Activated CD8-positive, alpha-beta memory T cell treated with anti-CD3 and anti-CD28 coated beads, Interleukin-2, amount 10 ng/mL, durations not matched to agents 7 days and 5 days (primary cell): ENCODE results near the gene SFXN1. TPM values are rescaled to one million over a fixed set of nuclear protein-coding genes. Genes with fewer than 3 reads are reported as not detected.
"Not testable (repeated sequence)": the region's sequence is repeated elsewhere in the genome, so short reads cannot be mapped to it uniquely, and the experiment has no call there.

Source experiments
- ATAC-seq: fragments of 150-1000 bp; cut with Tn5 transposase; one replicate; pipeline ENCODE4 v1.10.0; 2021; ENCODE audit warnings: moderate library complexity
- CTCF ChIA-PET: fragments of 350-600 bp; sonication (Branson Sonifier 250); formaldehyde crosslinking; loops from one replicate; lab custom pipeline; 2021; ENCODE audit warnings: antibody characterized with exemption; lab: Charles Lee
- DNase-seq: peaks from one replicate; pipeline ENCODE4 v3.0.0-alpha.2; 2020
- H3K27ac Mint-ChIP-seq: one replicate; pipeline ENCODE4 v1.8.0; 2021; ENCODE audit warnings: mild to moderate bottlenecking, mixed read lengths
- H3K27me3 Mint-ChIP-seq: one replicate; pipeline ENCODE4 v1.8.0; 2021; ENCODE audit warnings: mixed read lengths
- H3K36me3 Mint-ChIP-seq: one replicate; pipeline ENCODE4 v1.8.0; 2021; ENCODE audit warnings: mild to moderate bottlenecking, mixed read lengths
- H3K4me1 Mint-ChIP-seq: one replicate; pipeline ENCODE4 v1.8.0; 2021; ENCODE audit warnings: mixed read lengths
- H3K4me3 Mint-ChIP-seq: one replicate; pipeline ENCODE4 v1.8.0; 2021; ENCODE audit warnings: mild to moderate bottlenecking, moderate library complexity, mixed read lengths
- H3K9me3 Mint-ChIP-seq: one replicate; pipeline ENCODE4 v1.8.0; 2022; ENCODE audit warnings: low read depth, mixed read lengths
- total RNA-seq, 2 experiments: library from RNA; stranded (reverse); gene quantifications; one replicate each; pipeline ENCODE4 v1.2.3, GENCODE V29; 2021

The SFXN1 gene, protein sequence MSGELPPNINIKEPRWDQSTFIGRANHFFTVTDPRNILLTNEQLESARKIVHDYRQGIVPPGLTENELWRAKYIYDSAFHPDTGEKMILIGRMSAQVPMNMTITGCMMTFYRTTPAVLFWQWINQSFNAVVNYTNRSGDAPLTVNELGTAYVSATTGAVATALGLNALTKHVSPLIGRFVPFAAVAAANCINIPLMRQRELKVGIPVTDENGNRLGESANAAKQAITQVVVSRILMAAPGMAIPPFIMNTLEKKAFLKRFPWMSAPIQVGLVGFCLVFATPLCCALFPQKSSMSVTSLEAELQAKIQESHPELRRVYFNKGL
- total RNA-seq, result 100 to 1,000 TPM; 174 to 230 TPM

DNA sequence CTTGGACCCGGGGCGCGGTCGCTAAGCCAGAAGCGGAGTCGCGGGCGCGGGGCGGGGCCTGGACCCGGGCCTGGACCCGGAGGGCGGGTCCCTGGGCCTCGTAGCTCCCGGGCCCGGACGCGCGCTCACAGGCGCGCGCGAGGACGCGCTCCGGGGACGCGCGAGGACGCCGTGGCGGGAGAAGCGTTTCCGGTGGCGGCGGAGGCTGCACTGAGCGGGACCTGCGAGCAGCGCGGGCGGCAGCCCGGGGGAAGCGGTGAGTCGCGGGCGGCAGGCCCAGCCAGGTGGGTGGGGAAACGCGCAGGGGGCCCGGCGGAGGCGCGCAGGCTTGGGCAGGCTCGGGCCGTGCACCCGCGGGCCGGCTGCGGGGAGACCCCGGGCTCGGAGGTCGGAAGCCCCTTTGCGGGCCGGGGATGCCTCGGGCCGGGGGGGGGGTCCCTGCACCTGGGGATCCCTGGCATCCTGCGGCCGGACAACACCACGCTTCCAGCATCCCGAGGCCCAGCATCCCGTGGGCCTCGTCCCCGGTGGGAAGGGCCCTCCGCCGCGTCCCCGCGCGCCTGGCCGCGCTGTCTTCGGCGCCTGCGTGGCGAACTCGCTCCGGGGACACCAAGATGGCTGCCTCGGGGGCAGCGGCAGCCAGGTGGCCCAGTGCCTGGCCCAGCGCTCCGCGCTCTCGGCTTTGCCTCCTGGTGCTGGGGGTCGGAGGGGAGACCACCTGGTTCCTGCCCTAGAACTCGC, at the start of gene SFXN1:
TSS of gene SFXN1 (plus strand) at position 177 of the 741 bp plus-strand sequence. CDS start 13,544 bp downstream, outside the sequence.
- Mint-ChIP-seq H3K36me3 (peaks cover 39% of the 10 kb centered on the region), H3K9me3 (no peaks in the 10 kb centered on the region), H3K27me3 (peaks cover 30% of the 10 kb centered on the region), H3K4me1 (peaks cover 42% of the 10 kb centered on the region), H3K27ac (peak within 1 kb of the TSS; percentile 92), H3K4me3 (peak within 1 kb of the TSS; percentile 95)
- DNase-seq (peak; percentile 86), ATAC-seq (peak; percentile 86)
- CTCF ChIA-PET, result interaction anchor here (0.6 to 6.3 kb wide), 6 partner anchors 11 to 218 kb away, joined by 3 to 35 read pairs (median 4); no protein-coding TSS in a partner anchor

DNA sequence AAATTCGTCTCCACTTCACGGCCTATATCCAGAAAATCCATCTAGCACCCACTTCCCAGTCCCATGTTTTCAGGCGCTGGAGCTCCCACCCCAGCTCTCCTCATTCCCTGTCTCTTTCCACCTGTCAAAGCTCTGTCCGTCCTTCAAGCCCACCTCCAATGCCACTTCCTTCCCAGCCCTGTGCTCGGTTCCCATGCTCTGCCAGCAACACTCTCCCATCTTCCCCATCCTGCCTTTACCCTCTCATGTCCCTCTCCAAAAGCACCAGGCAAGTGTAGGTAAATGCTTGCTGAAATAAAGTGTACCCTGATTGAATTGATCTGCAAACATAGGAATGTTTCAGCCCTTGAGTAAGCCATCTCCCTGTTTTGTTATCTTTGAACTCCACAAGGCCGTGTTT, 43.6 kb upstream of the SFXN1 start:
- H3K9me3 Mint-ChIP-seq, result no peaks in the 10 kb centered on the region
- DNase-seq (no peak), ATAC-seq (no peak)
- H3K36me3 Mint-ChIP-seq, result no peaks in the 10 kb centered on the region
- no peak overlapping the region for H3K4me3 Mint-ChIP-seq
- peaks cover 44% of the 10 kb centered on the region for H3K27me3 Mint-ChIP-seq
- H3K4me1 Mint-ChIP-seq, result no peaks in the 10 kb centered on the region
- no peak overlapping the region for H3K27ac Mint-ChIP-seq
- CTCF ChIA-PET, result interaction anchor here (0.7 kb wide), 1 partner anchor 9 kb away, joined by 3 read pairs; the partner anchor contains the start of gene DRD1

DNA sequence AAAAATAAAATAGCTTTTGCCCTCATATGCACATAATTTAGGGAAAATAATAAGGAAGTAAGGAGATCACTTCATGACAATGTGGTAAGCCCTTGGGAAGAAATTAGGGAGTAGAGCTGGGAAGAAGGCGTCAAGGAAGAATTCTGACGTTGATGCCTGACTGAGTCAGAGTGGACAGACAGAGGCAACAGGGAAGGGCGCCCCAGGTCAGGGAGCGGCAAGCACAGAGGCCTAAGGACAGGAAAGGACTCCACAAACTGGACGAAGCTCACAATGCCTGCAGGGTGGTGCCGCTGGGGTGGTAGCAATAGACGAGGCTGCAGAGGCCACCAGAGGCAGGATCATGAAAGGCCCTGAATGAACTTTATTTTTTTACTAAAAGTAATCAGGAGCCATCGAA, 42.0 kb upstream of the SFXN1 start:
- ATAC-seq, result no peak
- Mint-ChIP-seq H3K4me1 (no peaks in the 10 kb centered on the region), H3K36me3 (no peaks in the 10 kb centered on the region), H3K27me3 (peaks cover 52% of the 10 kb centered on the region), H3K9me3 (no peaks in the 10 kb centered on the region), H3K27ac (no peak overlapping the region), H3K4me3 (no peak overlapping the region)
- CTCF ChIA-PET, result no interaction called here
- DNase-seq, result no peak

DNA sequence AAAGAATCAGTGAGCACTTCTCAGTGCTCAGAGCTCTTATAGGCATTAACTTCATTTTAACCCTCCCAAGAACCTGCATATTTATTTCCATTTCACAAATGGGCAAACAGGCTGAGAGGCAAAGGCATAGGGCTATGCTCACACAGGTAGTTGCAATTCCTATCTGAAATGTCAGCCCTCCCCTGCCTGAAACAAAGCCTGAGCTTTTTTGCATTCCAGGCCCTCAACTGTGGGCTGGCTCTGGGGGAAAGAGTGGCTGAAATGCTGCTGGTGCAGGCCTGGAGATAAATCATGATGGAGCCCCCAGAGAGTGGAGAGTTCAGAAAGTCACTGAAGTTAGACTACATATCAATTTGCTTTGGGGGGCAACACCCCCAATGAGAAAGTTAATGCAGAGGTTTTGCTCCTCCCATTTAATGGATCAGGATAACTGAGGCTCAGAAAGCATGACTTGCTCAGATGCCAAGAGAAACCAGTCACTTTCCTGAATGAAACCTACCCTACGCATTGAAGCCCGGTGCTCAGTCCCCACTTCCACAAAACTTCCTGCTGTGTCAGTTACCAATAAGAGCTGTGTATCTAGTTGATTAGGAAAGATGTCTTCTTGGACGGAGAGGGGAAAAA, 40.0 kb upstream of the SFXN1 start:
- H3K4me3 Mint-ChIP-seq, result no peak overlapping the region
- H3K4me1 Mint-ChIP-seq, result no peaks in the 10 kb centered on the region
- CTCF ChIA-PET, result no interaction called here
- no peaks in the 10 kb centered on the region for H3K9me3 Mint-ChIP-seq
- H3K36me3 Mint-ChIP-seq, result no peaks in the 10 kb centered on the region
- no peak for DNase-seq
- ATAC-seq, result no peak
- no peak overlapping the region for H3K27ac Mint-ChIP-seq
- H3K27me3 Mint-ChIP-seq, result peaks cover 71% of the 10 kb centered on the region

DNA sequence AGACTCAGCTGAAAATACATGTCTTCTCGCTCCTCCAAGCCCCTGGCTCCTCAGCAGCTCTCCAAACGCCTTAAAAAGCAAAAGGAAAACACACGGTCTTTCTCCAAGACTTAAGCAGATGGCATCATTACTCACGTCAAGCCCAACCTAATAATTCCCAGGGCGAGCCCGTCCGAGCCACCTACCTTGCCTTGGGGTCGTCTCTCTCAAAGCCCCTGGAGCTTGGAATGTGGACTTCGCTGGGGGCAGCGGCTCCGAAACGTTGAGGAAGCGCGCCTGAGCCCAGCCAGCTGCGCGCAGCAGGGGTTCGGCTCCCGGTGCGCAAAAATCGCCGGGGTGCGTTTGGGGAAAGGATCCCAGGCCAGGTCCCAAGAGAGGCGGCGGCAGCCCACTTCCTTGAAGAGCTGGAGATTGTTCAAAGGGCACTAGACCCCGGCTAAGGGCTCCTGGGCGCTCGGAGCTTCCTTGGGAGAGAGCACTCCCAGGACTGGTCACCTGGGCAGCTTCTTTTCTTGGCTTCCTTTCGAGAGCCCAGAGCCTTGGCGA, 34.8 kb upstream of the SFXN1 start:
- peaks cover 1% of the 10 kb centered on the region for H3K4me1 Mint-ChIP-seq
- no peak for DNase-seq
- H3K9me3 Mint-ChIP-seq, result no peaks in the 10 kb centered on the region
- H3K27me3 Mint-ChIP-seq, result peaks cover 83% of the 10 kb centered on the region
- no peak for ATAC-seq
- CTCF ChIA-PET, result interaction anchor here (0.9 to 1.7 kb wide), 3 partner anchors 8 to 493 kb away, joined by 3 to 5 read pairs (median 4); no protein-coding TSS in a partner anchor
- H3K4me3 Mint-ChIP-seq, result no peak overlapping the region
- H3K27ac Mint-ChIP-seq, result no peak overlapping the region
- H3K36me3 Mint-ChIP-seq, result no peaks in the 10 kb centered on the region

DNA sequence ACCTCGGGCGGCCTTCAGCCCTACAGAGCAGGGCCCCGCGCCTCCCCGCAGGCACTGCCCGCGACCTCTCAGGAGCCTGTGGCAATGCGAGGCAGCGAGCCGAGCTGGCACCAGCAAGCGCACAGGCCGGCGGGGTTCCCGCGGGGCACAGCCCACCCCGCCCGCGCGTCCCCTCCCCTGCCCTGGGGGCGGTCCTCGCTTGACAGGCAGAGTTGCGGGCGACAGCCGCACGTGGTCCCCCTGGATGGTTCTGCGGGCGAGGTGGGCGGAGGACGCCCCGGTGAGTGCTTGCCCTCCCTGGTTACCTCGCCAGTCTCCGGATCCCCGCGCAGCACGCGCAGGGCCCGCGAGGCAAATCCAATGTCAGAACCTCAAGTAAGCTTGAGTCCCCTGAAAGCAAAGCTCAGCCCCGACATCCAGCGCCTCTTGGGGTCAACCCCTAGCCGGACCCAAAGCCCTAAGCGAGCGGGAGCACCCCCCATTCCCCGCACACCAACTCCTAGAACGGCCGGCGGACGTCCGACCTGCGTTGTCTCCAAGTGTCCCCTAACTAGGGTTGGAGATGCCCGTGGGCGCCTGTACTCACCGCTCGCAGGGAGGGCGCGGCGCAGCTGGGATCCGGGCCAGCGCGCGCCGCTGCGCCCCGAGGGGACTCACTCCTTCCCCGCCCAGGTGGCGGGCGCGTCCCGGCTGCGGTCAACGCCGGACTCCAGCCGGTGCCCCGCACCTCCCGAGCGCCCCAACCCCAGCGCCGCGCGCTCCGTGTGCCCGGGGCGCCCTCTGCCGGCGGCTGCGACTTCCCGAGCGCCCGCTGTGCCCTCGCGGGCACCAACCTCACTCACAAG, 34.1 kb upstream of the SFXN1 start, which contains the start of gene DRD1:
TSS of gene DRD1 (minus strand) at position 123 of the 845 bp plus-strand sequence. CDS start 1,083 bp downstream, outside the sequence.
- DNase-seq (no peak), ATAC-seq (peak; percentile 82)
- no peaks in the 10 kb centered on the region for H3K36me3 Mint-ChIP-seq
- CTCF ChIA-PET, result interaction anchor here (0.8 to 1.7 kb wide), 4 partner anchors 9 to 496 kb away, joined by 3 to 5 read pairs (median 4); no protein-coding TSS in a partner anchor
- H3K27me3 Mint-ChIP-seq, result peaks cover 81% of the 10 kb centered on the region
- H3K4me3 Mint-ChIP-seq, result peak within 1 kb of the TSS; percentile 19
- no peak within 1 kb of the TSS for H3K27ac Mint-ChIP-seq
- H3K4me1 Mint-ChIP-seq, result peaks cover 1% of the 10 kb centered on the region
- no peaks in the 10 kb centered on the region for H3K9me3 Mint-ChIP-seq

DNA sequence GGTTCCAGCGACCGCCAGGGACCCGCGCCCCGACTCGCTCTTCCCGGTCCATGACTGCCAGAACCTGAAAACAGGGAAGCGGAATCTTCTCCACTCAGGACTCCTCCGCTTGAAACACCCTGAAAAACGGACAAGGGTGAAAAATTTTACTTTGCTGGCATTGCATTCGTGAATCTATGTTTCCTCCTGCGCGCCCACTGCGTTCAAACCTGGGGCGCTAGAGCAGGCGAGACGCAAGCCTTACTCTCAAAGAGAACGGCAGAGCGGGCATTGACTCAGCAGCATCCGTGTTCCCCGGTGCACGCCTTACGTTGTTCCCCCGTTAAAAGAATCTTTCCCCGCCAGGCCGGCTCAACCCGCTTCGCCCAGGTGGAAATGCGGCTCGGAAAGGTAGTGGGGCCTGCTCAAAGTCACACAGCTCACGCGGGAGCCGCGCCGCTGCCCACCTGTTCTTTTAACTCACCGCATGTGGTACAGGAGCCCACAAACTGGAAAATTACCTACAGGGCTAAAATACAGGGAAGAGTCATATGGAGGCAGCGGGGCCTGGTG, 33.4 kb upstream of the SFXN1 start:
- no peak overlapping the region for H3K27ac Mint-ChIP-seq
- peaks cover 83% of the 10 kb centered on the region for H3K27me3 Mint-ChIP-seq
- CTCF ChIA-PET, result interaction anchor here (0.8 kb wide), 1 partner anchor 497 kb away, joined by 3 read pairs; no protein-coding TSS in a partner anchor
- DNase-seq (no peak), ATAC-seq (no peak)
- peaks cover 1% of the 10 kb centered on the region for H3K4me1 Mint-ChIP-seq
- no peaks in the 10 kb centered on the region for H3K9me3 Mint-ChIP-seq
- H3K4me3 Mint-ChIP-seq, result peak overlapping the region; percentile 19
- no peaks in the 10 kb centered on the region for H3K36me3 Mint-ChIP-seq

DNA sequence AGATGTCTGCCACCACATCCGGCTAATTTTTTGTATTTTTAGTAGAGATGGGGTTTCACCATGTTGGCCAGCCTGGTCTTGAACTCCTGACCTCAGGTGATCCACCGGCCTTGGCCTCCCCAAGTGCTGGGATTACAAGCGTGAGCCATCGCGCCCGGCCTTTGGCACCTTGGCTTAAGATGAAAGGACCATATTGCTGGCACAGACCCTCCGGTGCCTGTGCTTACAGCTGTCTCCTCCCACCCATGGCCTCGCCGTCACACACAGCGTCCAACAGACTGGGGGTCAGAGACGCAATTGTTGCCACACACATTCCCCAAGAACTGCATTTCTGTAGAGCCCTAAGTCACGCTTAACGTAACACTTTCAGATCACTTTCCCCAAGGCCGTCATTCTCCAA, 32.0 kb upstream of the SFXN1 start:
- not testable (repeated sequence) for ATAC-seq, H3K9me3 Mint-ChIP-seq, H3K27ac Mint-ChIP-seq, H3K36me3 Mint-ChIP-seq, H3K4me3 Mint-ChIP-seq, H3K4me1 Mint-ChIP-seq, DNase-seq
- CTCF ChIA-PET, result interaction anchor here (1.5 kb wide), 1 partner anchor 18 kb away, joined by 6 read pairs; no protein-coding TSS in a partner anchor
- H3K27me3 Mint-ChIP-seq, result peaks cover 83% of the 10 kb centered on the region

DNA sequence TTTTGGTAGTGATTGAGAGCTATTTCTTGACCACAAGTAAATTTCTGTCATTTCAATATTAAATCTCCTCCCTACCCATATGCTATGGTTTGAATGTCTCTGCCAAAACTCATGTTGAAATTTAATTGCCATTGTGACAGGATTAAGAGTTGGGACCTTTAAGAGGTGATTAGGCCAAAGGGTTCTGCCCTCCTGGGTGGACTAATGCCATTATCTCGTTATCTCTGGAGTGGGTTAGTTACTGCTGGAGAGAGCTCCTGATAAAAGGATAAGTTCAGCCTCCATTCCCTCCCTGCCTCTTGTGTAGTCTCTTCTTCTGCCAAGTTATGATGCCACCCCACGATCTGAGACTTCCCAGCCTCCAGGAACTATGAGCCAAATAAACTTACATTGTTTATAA, 30.8 kb upstream of the SFXN1 start:
- H3K4me3 Mint-ChIP-seq, result no peak overlapping the region
- peaks cover 1% of the 10 kb centered on the region for H3K4me1 Mint-ChIP-seq
- DNase-seq (no peak), ATAC-seq (no peak)
- H3K27ac Mint-ChIP-seq, result no peak overlapping the region
- H3K27me3 Mint-ChIP-seq, result peaks cover 80% of the 10 kb centered on the region
- H3K9me3 Mint-ChIP-seq, result no peaks in the 10 kb centered on the region
- CTCF ChIA-PET, result interaction anchor here (1.5 kb wide), 1 partner anchor 17 kb away, joined by 6 read pairs; no protein-coding TSS in a partner anchor
- H3K36me3 Mint-ChIP-seq, result no peaks in the 10 kb centered on the region

DNA sequence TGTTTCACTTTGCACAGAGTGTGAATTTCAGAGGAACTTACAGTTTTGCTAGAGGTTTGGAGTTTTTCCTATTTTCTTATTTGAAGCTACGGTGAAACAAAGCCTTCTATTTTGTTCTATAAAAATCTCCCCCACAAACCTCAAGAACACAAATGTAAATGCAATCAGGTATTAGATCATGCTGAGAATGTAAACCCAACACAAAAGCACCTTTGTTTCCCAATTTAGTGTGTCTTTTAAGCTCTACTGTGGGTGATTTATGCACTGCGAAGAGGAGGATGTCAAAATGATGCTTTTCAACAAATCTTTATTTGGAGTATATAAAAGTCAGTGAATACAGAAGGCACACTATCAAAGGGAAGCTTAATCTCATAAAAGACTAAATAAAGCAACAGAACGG, 30.1 kb upstream of the SFXN1 start:
- no peaks in the 10 kb centered on the region for H3K9me3 Mint-ChIP-seq
- no peak overlapping the region for H3K4me3 Mint-ChIP-seq
- H3K27me3 Mint-ChIP-seq, result peaks cover 79% of the 10 kb centered on the region
- H3K27ac Mint-ChIP-seq, result no peak overlapping the region
- peaks cover 1% of the 10 kb centered on the region for H3K4me1 Mint-ChIP-seq
- CTCF ChIA-PET, result interaction anchor here (1.0 kb wide), 1 partner anchor 16 kb away, joined by 3 read pairs; no protein-coding TSS in a partner anchor
- no peak for DNase-seq
- H3K36me3 Mint-ChIP-seq, result no peaks in the 10 kb centered on the region
- no peak for ATAC-seq

DNA sequence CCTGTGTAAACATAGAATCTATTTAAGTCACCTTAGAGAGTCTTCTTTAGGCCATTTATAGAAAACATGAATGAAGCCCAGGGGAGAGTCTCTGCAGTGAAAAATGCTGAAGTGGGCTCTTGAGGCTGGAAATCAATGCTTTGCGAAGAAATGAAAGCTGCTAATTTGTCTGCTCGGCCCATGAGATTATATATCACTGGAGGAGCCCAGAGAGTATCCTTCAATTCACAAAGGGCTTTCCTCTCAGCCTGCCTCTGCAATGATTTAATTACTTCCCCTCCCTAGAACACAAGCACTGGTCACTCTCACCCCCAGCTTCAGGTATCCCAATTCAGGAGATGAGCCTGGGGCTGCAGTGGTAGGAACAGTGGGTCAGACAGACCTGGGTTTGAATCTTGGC, 26.2 kb upstream of the SFXN1 start:
- H3K27ac Mint-ChIP-seq, result no peak overlapping the region
- CTCF ChIA-PET, result no interaction called here
- ATAC-seq (no peak), DNase-seq (no peak)
- peaks cover 72% of the 10 kb centered on the region for H3K27me3 Mint-ChIP-seq
- H3K36me3 Mint-ChIP-seq, result no peaks in the 10 kb centered on the region
- H3K9me3 Mint-ChIP-seq, result no peaks in the 10 kb centered on the region
- H3K4me3 Mint-ChIP-seq, result no peak overlapping the region
- peaks cover 6% of the 10 kb centered on the region for H3K4me1 Mint-ChIP-seq

DNA sequence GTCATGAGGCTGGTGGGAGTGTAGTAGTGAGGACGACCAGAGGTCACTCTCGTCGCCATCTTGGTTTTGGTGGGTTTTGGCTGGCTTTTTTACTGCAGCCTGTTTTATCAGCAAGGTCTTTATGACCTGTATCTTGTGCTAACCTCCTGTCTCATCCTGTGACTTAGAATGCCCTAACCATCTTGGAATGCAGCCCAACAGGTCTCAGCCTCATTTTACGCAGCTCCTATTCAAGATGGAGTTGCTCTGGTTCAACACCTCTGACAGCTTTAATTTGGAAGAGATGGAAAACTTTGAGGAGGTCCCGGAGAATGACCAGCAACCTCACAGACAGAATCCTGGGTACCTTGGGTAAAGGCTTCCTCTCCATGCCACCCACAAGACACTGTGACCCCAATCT, 24.0 kb upstream of the SFXN1 start:
- H3K27ac Mint-ChIP-seq, DNase-seq, ATAC-seq, CTCF ChIA-PET, H3K9me3 Mint-ChIP-seq, H3K4me3 Mint-ChIP-seq, H3K36me3 Mint-ChIP-seq: not testable (repeated sequence)
- Mint-ChIP-seq H3K4me1 (peaks cover 15% of the 10 kb centered on the region), H3K27me3 (peaks cover 60% of the 10 kb centered on the region)
